ENCODE data around the gene DYNC1H1. TPM values are rescaled to one million over a fixed set of nuclear protein-coding genes. Genes with fewer than 3 reads are reported as not detected.

DYNC1H1 gene
- total RNA-seq, 2 experiments from 2014 or later: 209 to 291 TPM

GRCh38 chr14:102066041-102066451, 101.7 kb downstream of the DYNC1H1 start:
- Histone ChIP-seq H3K4me1 (ENCODE audit: insufficient read depth, low read length, poor library complexity, severe bottlenecking) (no peaks in the 10 kb centered on the region), H3K9me2 (ENCODE audit: insufficient read depth, low read length) (no peaks in the 10 kb centered on the region), H3K36me3 (ENCODE audit: insufficient read depth, low read length) (no peaks in the 10 kb centered on the region), H4K20me1 (ENCODE audit: insufficient read depth, low read length) (no peaks in the 10 kb centered on the region), H3K4me2 (ENCODE audit: low read length) (no peak overlapping the region), H3K9me3 (ENCODE audit: low read length) (no peaks in the 10 kb centered on the region), H3K4me3 (ENCODE audit: low read depth, low read length, poor library complexity, severe bottlenecking) (no peak overlapping the region), H2AFZ (ENCODE audit: low read length) (no peak overlapping the region), H3K27ac (ENCODE audit: low read depth, low read length, poor library complexity, severe bottlenecking) (no peak overlapping the region), H3K79me2 (ENCODE audit: insufficient read depth, low read depth, low read length) (no peaks in the 10 kb centered on the region)
- no TSS peak for BruUV-seq (replicated peaks)
- ChIA-PET POLR2A (no interaction called here), CTCF (ENCODE audit: unreplicated experiment) (no interaction called here)
- intact Hi-C loops (cut with micrococcal nuclease; ENCODE audit: unreplicated experiment): no loop called here
- TF ChIP-seq, protein P1, sequence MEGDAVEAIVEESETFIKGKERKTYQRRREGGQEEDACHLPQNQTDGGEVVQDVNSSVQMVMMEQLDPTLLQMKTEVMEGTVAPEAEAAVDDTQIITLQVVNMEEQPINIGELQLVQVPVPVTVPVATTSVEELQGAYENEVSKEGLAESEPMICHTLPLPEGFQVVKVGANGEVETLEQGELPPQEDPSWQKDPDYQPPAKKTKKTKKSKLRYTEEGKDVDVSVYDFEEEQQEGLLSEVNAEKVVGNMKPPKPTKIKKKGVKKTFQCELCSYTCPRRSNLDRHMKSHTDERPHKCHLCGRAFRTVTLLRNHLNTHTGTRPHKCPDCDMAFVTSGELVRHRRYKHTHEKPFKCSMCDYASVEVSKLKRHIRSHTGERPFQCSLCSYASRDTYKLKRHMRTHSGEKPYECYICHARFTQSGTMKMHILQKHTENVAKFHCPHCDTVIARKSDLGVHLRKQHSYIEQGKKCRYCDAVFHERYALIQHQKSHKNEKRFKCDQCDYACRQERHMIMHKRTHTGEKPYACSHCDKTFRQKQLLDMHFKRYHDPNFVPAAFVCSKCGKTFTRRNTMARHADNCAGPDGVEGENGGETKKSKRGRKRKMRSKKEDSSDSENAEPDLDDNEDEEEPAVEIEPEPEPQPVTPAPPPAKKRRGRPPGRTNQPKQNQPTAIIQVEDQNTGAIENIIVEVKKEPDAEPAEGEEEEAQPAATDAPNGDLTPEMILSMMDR (conservative IDR thresholded peaks at IDR 0.05; ENCODE audit: low read length): no peak
- TF ChIP-seq EZH2phosphoT487 (IDR thresholded peaks at IDR 0.05; ENCODE audit: borderline replicate concordance, low read depth, low read length): no peak
- DNase-seq (ENCODE audit: low spot score): no peak

- ChIA-PET POLR2A (no interaction called here), CTCF (ENCODE audit: unreplicated experiment) (no interaction called here)
- DNase-seq (ENCODE audit: low spot score): no peak
- TF ChIP-seq EZH2phosphoT487 (IDR thresholded peaks at IDR 0.05; ENCODE audit: borderline replicate concordance, low read depth, low read length): no peak
- TF ChIP-seq, protein P1 (conservative IDR thresholded peaks at IDR 0.05; ENCODE audit: low read length): no peak
- no peak overlapping the region for H3K27ac ChIP-seq (ENCODE audit: low read depth, low read length, poor library complexity, severe bottlenecking)
- H3K9me3 ChIP-seq (ENCODE audit: low read length): no peaks in the 10 kb centered on the region
- H3K9me2 ChIP-seq (ENCODE audit: insufficient read depth, low read length): no peaks in the 10 kb centered on the region
- H3K4me1 ChIP-seq (ENCODE audit: insufficient read depth, low read length, poor library complexity, severe bottlenecking): no peaks in the 10 kb centered on the region
- H3K79me2 ChIP-seq (ENCODE audit: insufficient read depth, low read depth, low read length): no peaks in the 10 kb centered on the region
- no peak overlapping the region for H3K4me3 ChIP-seq (ENCODE audit: low read depth, low read length, poor library complexity, severe bottlenecking)
- intact Hi-C loops (cut with micrococcal nuclease; ENCODE audit: unreplicated experiment): no loop called here
- no peak overlapping the region for H2AFZ ChIP-seq (ENCODE audit: low read length)
- BruUV-seq (replicated peaks): no TSS peak
- no peak overlapping the region for H3K4me2 ChIP-seq (ENCODE audit: low read length)
- no peaks in the 10 kb centered on the region for H4K20me1 ChIP-seq (ENCODE audit: insufficient read depth, low read length)
- H3K36me3 ChIP-seq (ENCODE audit: insufficient read depth, low read length): peaks cover 24% of the 10 kb centered on the region
These were observed 107.1 kb downstream of the DYNC1H1 start for GRCh38 chr14:102071283-102071998.

- TF ChIP-seq, protein P1 (conservative IDR thresholded peaks at IDR 0.05; ENCODE audit: low read length): no peak
- no peak for TF ChIP-seq EZH2phosphoT487 (IDR thresholded peaks at IDR 0.05; ENCODE audit: borderline replicate concordance, low read depth, low read length)
- CTCF ChIA-PET (ENCODE audit: unreplicated experiment): no interaction called here
- no TSS peak for BruUV-seq (replicated peaks)
- Histone ChIP-seq H2AFZ (ENCODE audit: low read length) (no peak overlapping the region), H3K9me2 (ENCODE audit: insufficient read depth, low read length) (no peaks in the 10 kb centered on the region), H3K4me3 (ENCODE audit: low read depth, low read length, poor library complexity, severe bottlenecking) (no peak overlapping the region), H3K36me3 (ENCODE audit: insufficient read depth, low read length) (peaks cover 52% of the 10 kb centered on the region), H4K20me1 (ENCODE audit: insufficient read depth, low read length) (no peaks in the 10 kb centered on the region), H3K9me3 (ENCODE audit: low read length) (no peaks in the 10 kb centered on the region), H3K4me1 (ENCODE audit: insufficient read depth, low read length, poor library complexity, severe bottlenecking) (no peaks in the 10 kb centered on the region), H3K79me2 (ENCODE audit: insufficient read depth, low read depth, low read length) (no peaks in the 10 kb centered on the region), H3K27ac (ENCODE audit: low read depth, low read length, poor library complexity, severe bottlenecking) (no peak overlapping the region), H3K4me2 (ENCODE audit: low read length) (no peak overlapping the region)
- no peak for DNase-seq (ENCODE audit: low spot score)
- intact Hi-C loops (cut with micrococcal nuclease; ENCODE audit: unreplicated experiment): no loop called here
- POLR2A ChIA-PET: no interaction called here
These were observed 110.1 kb downstream of the DYNC1H1 start for GRCh38 chr14:102074415-102074964.

All from OCI-LY7 (cell line).